CD4-positive, alpha-beta memory T cell (primary cell): ENCODE data around the gene CDC42EP2. TPM values are rescaled to one million over a fixed set of nuclear protein-coding genes. Genes with fewer than 3 reads are reported as not detected.

Experiments used
- CTCF ChIA-PET: fragments of 350-600 bp; sonication (Branson Sonifier 250); formaldehyde crosslinking; loops from one replicate; lab custom pipeline; 2021; ENCODE audit warnings: inconsistent platforms; ENCODE audit not compliant: partially characterized antibody; lab: Charles Lee
- POLR2A ChIA-PET: fragments of 350-600 bp; sonication (Branson Sonifier 250); formaldehyde crosslinking; loops from one replicate; lab custom pipeline; 2021; ENCODE audit not compliant: partially characterized antibody; lab: Charles Lee
- DNase-seq, 5 donors: peaks; one replicate each; pipeline versions ENCODE4 v3.0.0 to v3.0.0-alpha.2; 2020 to 2022; ENCODE audit warnings: mixed read lengths in 1 of 5
- H3K27ac ChIP-seq: one replicate; pipeline ENCODE4 v1.7.0; 2013; ENCODE audit warnings: low read depth, low read length
- H3K27me3 ChIP-seq: 2 replicates; pipeline ENCODE4 v1.7.0; 2013; ENCODE audit warnings: mild to moderate bottlenecking, low read length, moderate library complexity; ENCODE audit not compliant: insufficient read depth
- H3K36me3 ChIP-seq: 2 replicates; pipeline ENCODE4 v1.7.0; 2013; ENCODE audit warnings: mild to moderate bottlenecking, low read length, moderate library complexity; ENCODE audit not compliant: insufficient read depth
- H3K4me1 ChIP-seq: 2 replicates; pipeline ENCODE4 v1.7.0; 2013; ENCODE audit warnings: mild to moderate bottlenecking, low read length, moderate library complexity; ENCODE audit not compliant: insufficient read depth
- H3K4me3 ChIP-seq, 2 donors: one replicate each; pipeline ENCODE4 v1.7.0; 2013; ENCODE audit warnings: low read length in 2 of 2, mild to moderate bottlenecking in 1 of 2
- H3K9me3 ChIP-seq, 2 donors: one replicate each; pipeline ENCODE4 v1.7.0; 2013; ENCODE audit warnings: low read length in 2 of 2, control low read depth in 1 of 2; ENCODE audit not compliant: control insufficient read depth in 1 of 2
- H3K27ac Mint-ChIP-seq, 7 donors: one replicate each; pipeline ENCODE4 v1.8.0; 2020 to 2021; ENCODE audit warnings: mixed read lengths in 7 of 7, mild to moderate bottlenecking in 6 of 7, inconsistent platforms in 3 of 7, moderate library complexity in 3 of 7
- H3K27me3 Mint-ChIP-seq, 2 donors: one replicate each; pipeline ENCODE4 v1.8.0; 2020 to 2021; ENCODE audit warnings: mixed read lengths in 2 of 2
- H3K36me3 Mint-ChIP-seq, 2 donors: one replicate each; pipeline ENCODE4 v1.8.0; 2020 to 2021; ENCODE audit warnings: mixed read lengths in 2 of 2, inconsistent platforms in 1 of 2, mild to moderate bottlenecking in 1 of 2
- H3K4me1 Mint-ChIP-seq, 4 donors: one replicate each; pipeline ENCODE4 v1.8.0; 2020 to 2021; ENCODE audit warnings: mixed read lengths in 4 of 4, mild to moderate bottlenecking in 1 of 4
- H3K4me3 Mint-ChIP-seq, 8 donors: one replicate each; pipeline ENCODE4 v1.8.0; 2020 to 2021; ENCODE audit warnings: mixed read lengths in 8 of 8, mild to moderate bottlenecking in 7 of 8, moderate library complexity in 6 of 8, inconsistent platforms in 3 of 8
- H3K9me3 Mint-ChIP-seq, 8 donors: one replicate each; pipeline ENCODE4 v1.8.0; 2020 to 2021; ENCODE audit warnings: mixed read lengths in 8 of 8, mild to moderate bottlenecking in 5 of 8, inconsistent platforms in 3 of 8, moderate library complexity in 1 of 8
- intact Hi-C: fragments of 100-400 bp; cut with micrococcal nuclease; formaldehyde crosslinking; loops from one replicate; pipeline ENCODE4 v1.15.1; 2023
- polyA plus RNA-seq, 2 donors: library from polyadenylated mRNA; unstranded; fragments of 300-500 nt; fragmentation: Illumina TruSeq; gene quantifications; one replicate each; pipeline ENCODE4 v1.2.3, GENCODE V29; 2021
- total RNA-seq, 2 experiments: library from RNA; stranded (reverse); gene quantifications; one replicate each; pipeline ENCODE4 v1.2.3, GENCODE V29; 2021

Gene CDC42EP2
- total and polyA plus RNA-seq, 4 experiments from 2014 or later: 0.55 to 0.67 TPM; not detected in 2

GRCh38 chr11:65317025-65317786 is 2.5 kb downstream of the CDC42EP2 start:
- peaks cover 0 to 3% of the 10 kb centered on the region in 2 donors for H3K27me3 Mint-ChIP-seq
- no peaks in the 10 kb centered on the region for H3K9me3 Mint-ChIP-seq
- intact Hi-C loops: no loop called here

GRCh38 chr11:65320386-65321075 is 5.9 kb downstream of the CDC42EP2 start:
- DNase-seq: no peak

More at GRCh38 chr11:65317025-65317786, 2.5 kb downstream of the CDC42EP2 start:
- ChIA-PET POLR2A (interaction anchor here (1.1 kb wide), 1 partner anchor 16 kb away, joined by 4 read pairs; the partner anchor contains the start of gene DPF2), CTCF (interaction anchor here (0.7 to 10.1 kb wide), 15 partner anchors 8 to 304 kb away, joined by 3 to 170 read pairs (median 4); partner anchors contain the start of genes DPF2 and POLA2)
- Mint-ChIP-seq H3K36me3 (no peaks in the 10 kb centered on the region), H3K4me3 (peak overlapping the region in 2 of 8 donors; percentile 31 to 52), H3K27ac (no peak overlapping the region), H3K4me1 (peaks cover 4 to 14% (median 7%) of the 10 kb centered on the region in 4 donors)
- Histone ChIP-seq H3K27ac (no peak overlapping the region), H3K4me3 (no peak overlapping the region), H3K27me3 (no peaks in the 10 kb centered on the region), H3K4me1 (peaks cover 15% of the 10 kb centered on the region), H3K9me3 (no peaks in the 10 kb centered on the region), H3K36me3 (no peaks in the 10 kb centered on the region)
- no peak for DNase-seq

GRCh38 chr11:65321076-65321475 is 6.4 kb downstream of the CDC42EP2 start:
- CTCF ChIA-PET: interaction anchor here (1.3 to 1.9 kb wide), 2 partner anchors 9 to 12 kb away, joined by 3 to 7 read pairs; partner anchors contain the start of gene DPF2
- POLR2A ChIA-PET: no interaction called here

More at GRCh38 chr11:65320386-65321075, 5.9 kb downstream of the CDC42EP2 start:
- Histone ChIP-seq H3K4me1 (peaks cover 8% of the 10 kb centered on the region), H3K4me3 (no peak overlapping the region), H3K27me3 (no peaks in the 10 kb centered on the region), H3K27ac (no peak overlapping the region), H3K36me3 (no peaks in the 10 kb centered on the region), H3K9me3 (no peaks in the 10 kb centered on the region)
- Mint-ChIP-seq H3K9me3 (no peaks in the 10 kb centered on the region), H3K4me3 (no peak overlapping the region), H3K27ac (no peak overlapping the region), H3K27me3 (peaks cover 2 to 12% of the 10 kb centered on the region in 2 donors), H3K36me3 (no peaks in the 10 kb centered on the region), H3K4me1 (peaks cover 3 to 6% (median 5%) of the 10 kb centered on the region in 4 donors)
- ChIA-PET CTCF (interaction anchor here (1.3 to 1.9 kb wide), 2 partner anchors 9 to 13 kb away, joined by 3 to 7 read pairs; partner anchors contain the start of gene DPF2), POLR2A (no interaction called here)
- intact Hi-C loops: no loop called here

GRCh38 chr11:65321828-65322485 is 7.3 kb downstream of the CDC42EP2 start:
- Histone ChIP-seq H3K27me3 (no peaks in the 10 kb centered on the region), H3K9me3 (no peaks in the 10 kb centered on the region), H3K4me3 (no peak overlapping the region), H3K36me3 (no peaks in the 10 kb centered on the region), H3K27ac (no peak overlapping the region), H3K4me1 (no peaks in the 10 kb centered on the region)
- ChIA-PET POLR2A (no interaction called here), CTCF (interaction anchor here (1.2 to 1.9 kb wide), 4 partner anchors 8 to 12 kb away, joined by 3 to 7 read pairs (median 4); partner anchors contain the start of gene DPF2)
- peaks cover 2 to 12% of the 10 kb centered on the region in 2 donors for H3K27me3 Mint-ChIP-seq
- no peak overlapping the region for H3K4me3 Mint-ChIP-seq
- H3K4me1 Mint-ChIP-seq: no peaks in the 10 kb centered on the region
- no peaks in the 10 kb centered on the region for H3K36me3 Mint-ChIP-seq
- DNase-seq: no peak
- H3K9me3 Mint-ChIP-seq: no peaks in the 10 kb centered on the region
- no peak overlapping the region for H3K27ac Mint-ChIP-seq
- intact Hi-C loops: no loop called here

More at GRCh38 chr11:65321076-65321475, 6.4 kb downstream of the CDC42EP2 start:
- Mint-ChIP-seq H3K36me3 (no peaks in the 10 kb centered on the region), H3K27ac (no peak overlapping the region), H3K4me1 (peaks cover 0 to 1% (median under 1%) of the 10 kb centered on the region in 4 donors), H3K9me3 (no peaks in the 10 kb centered on the region), H3K27me3 (peaks cover 2 to 12% of the 10 kb centered on the region in 2 donors), H3K4me3 (no peak overlapping the region)
- Histone ChIP-seq H3K36me3 (no peaks in the 10 kb centered on the region), H3K4me1 (peaks cover 2% of the 10 kb centered on the region), H3K9me3 (no peaks in the 10 kb centered on the region), H3K27ac (no peak overlapping the region), H3K27me3 (no peaks in the 10 kb centered on the region), H3K4me3 (no peak overlapping the region)
- intact Hi-C loops: no loop called here
- no peak for DNase-seq

GRCh38 chr11:65323813-65324212 is 9.1 kb downstream of the CDC42EP2 start:
- H3K27ac ChIP-seq: no peak overlapping the region
- ChIA-PET CTCF (interaction anchor here (1.2 kb wide), 1 partner anchor 9 kb away, joined by 6 read pairs; the partner anchor contains the start of gene CDC42EP2), POLR2A (interaction anchor here (0.7 kb wide), 1 partner anchor 599 kb away, joined by 4 read pairs; no protein-coding TSS in a partner anchor)
- no peak overlapping the region for H3K4me3 ChIP-seq
- H3K27me3 ChIP-seq: no peaks in the 10 kb centered on the region
- no peaks in the 10 kb centered on the region for H3K36me3 ChIP-seq
- H3K9me3 ChIP-seq: no peaks in the 10 kb centered on the region
- H3K9me3 Mint-ChIP-seq: no peaks in the 10 kb centered on the region
- intact Hi-C loops: no loop called here
- DNase-seq: no peak
- H3K36me3 Mint-ChIP-seq: no peaks in the 10 kb centered on the region
- no peaks in the 10 kb centered on the region for H3K4me1 Mint-ChIP-seq
- H3K4me1 ChIP-seq: no peaks in the 10 kb centered on the region
- peak overlapping the region in 1 of 7 donors; percentile 69 for H3K27ac Mint-ChIP-seq
- no peak overlapping the region for H3K4me3 Mint-ChIP-seq
- H3K27me3 Mint-ChIP-seq: peaks cover 2 to 12% of the 10 kb centered on the region in 2 donors

DNA sequence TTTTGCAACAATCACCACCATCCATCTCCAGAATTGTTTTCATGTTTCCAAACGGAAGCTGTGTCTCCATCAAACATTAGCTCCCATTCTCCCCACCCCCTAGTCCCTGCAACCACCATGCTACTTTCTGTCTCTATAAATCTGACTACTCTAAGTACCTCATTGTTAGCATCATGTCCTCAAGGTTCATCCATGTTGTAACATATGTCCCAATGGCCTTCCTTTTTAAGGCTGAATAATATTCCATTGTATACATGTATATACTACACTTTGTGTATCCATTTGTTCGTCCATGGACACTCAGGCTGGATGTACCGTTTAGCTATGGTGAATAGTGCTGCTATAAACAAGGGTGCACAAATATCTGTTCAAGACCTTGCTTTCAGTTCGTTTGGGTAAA is 10.8 kb downstream of the CDC42EP2 start:
- no peak overlapping the region for H3K27ac ChIP-seq
- no peak overlapping the region for H3K4me3 Mint-ChIP-seq
- H3K27ac Mint-ChIP-seq: no peak overlapping the region
- no peaks in the 10 kb centered on the region for H3K9me3 Mint-ChIP-seq
- no peaks in the 10 kb centered on the region for H3K27me3 ChIP-seq
- peaks cover 2 to 12% of the 10 kb centered on the region in 2 donors for H3K27me3 Mint-ChIP-seq
- no peaks in the 10 kb centered on the region for H3K36me3 Mint-ChIP-seq
- intact Hi-C loops: no loop called here
- no peaks in the 10 kb centered on the region for H3K36me3 ChIP-seq
- ChIA-PET CTCF (interaction anchor here (1.0 to 1.8 kb wide), 2 partner anchors 9 to 11 kb away, joined by 4 to 7 read pairs; partner anchors contain the start of gene CDC42EP2), POLR2A (interaction anchor here (0.6 kb wide), 1 partner anchor 150 kb away, joined by 3 read pairs; no protein-coding TSS in a partner anchor)
- no peaks in the 10 kb centered on the region for H3K9me3 ChIP-seq
- no peak overlapping the region for H3K4me3 ChIP-seq
- H3K4me1 ChIP-seq: peaks cover 5% of the 10 kb centered on the region
- peaks cover 0 to 9% (median 5%) of the 10 kb centered on the region in 4 donors for H3K4me1 Mint-ChIP-seq
- DNase-seq: no peak
